Activated T-helper 17 cell treated with anti-CD3 and anti-CD28 coated beads, Interleukin-2, amount 50 U/mL, for 72 hours (primary cell): ENCODE measurements around the gene ADAMTS13. TPM values are rescaled to one million over a fixed set of nuclear protein-coding genes. Genes with fewer than 3 reads are reported as not detected.

Source experiments
- ATAC-seq: fragments of 150-1000 bp; cut with Tn5 transposase; replicated peaks from 2 replicates; pipeline ENCODE4 v1.10.0; 2021; ENCODE audit warnings: mild to moderate bottlenecking, moderate library complexity
- H3K27ac Mint-ChIP-seq: one replicate; pipeline ENCODE4 v1.8.0; 2022; ENCODE audit warnings: mixed read lengths
- H3K27me3 Mint-ChIP-seq: one replicate; pipeline ENCODE4 v1.8.0; 2022; ENCODE audit warnings: mixed read lengths
- H3K36me3 Mint-ChIP-seq: one replicate; pipeline ENCODE4 v1.8.0; 2022; ENCODE audit warnings: low read depth, mild to moderate bottlenecking, mixed read lengths
- H3K4me1 Mint-ChIP-seq: one replicate; pipeline ENCODE4 v1.8.0; 2022; ENCODE audit warnings: mixed read lengths
- H3K4me3 Mint-ChIP-seq: one replicate; pipeline ENCODE4 v1.8.0; 2022; ENCODE audit warnings: mild to moderate bottlenecking, mixed read lengths
- H3K9me3 Mint-ChIP-seq: one replicate; pipeline ENCODE4 v1.8.0; 2022; ENCODE audit warnings: mixed read lengths
- total RNA-seq, 2 donors: library from RNA; stranded (reverse); gene quantifications; one replicate each; pipeline ENCODE4 v1.2.3, GENCODE V29; 2022

Gene ADAMTS13
- total RNA-seq, 2 donors from 2014 or later = 1.2 to 3.9 TPM

GRCh38 chr9:133474215-133474614 is 52.0 kb downstream of the ADAMTS13 start:
- Mint-ChIP-seq H3K27ac (no peak overlapping the region), H3K4me1 (no peaks in the 10 kb centered on the region), H3K9me3 (no peaks in the 10 kb centered on the region), H3K36me3 (no peaks in the 10 kb centered on the region), H3K27me3 (no peaks in the 10 kb centered on the region), H3K4me3 (no peak overlapping the region)
- no peak for ATAC-seq

DNA sequence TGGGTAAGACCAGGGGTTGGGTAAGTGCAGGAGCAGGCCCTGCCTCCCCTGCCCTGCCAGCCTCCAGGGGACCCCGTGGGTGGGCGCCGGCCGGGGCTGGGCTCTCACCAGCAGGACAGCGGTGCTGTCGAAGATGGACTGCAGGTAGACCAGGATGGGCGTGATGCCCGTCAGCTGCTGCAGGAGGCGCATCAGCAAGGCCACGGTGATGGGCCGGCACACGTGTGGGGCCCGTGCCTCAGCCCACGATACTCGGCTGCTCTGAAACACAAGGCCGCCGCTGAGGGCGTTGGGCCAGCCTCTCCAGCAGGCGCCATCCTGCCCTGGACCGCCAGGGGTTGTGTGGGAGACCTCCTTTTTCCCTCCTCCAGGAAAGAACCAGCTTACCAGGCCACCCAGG is 52.7 kb downstream of the ADAMTS13 start:
- Mint-ChIP-seq H3K4me3 (no peak overlapping the region), H3K27me3 (no peaks in the 10 kb centered on the region), H3K27ac (no peak overlapping the region), H3K9me3 (no peaks in the 10 kb centered on the region), H3K4me1 (no peaks in the 10 kb centered on the region), H3K36me3 (no peaks in the 10 kb centered on the region)
- ATAC-seq = no peak

GRCh38 chr9:133475292-133476012 is 53.3 kb downstream of the ADAMTS13 start:
- Mint-ChIP-seq H3K4me1 (no peaks in the 10 kb centered on the region), H3K9me3 (no peaks in the 10 kb centered on the region), H3K27ac (no peak overlapping the region), H3K36me3 (no peaks in the 10 kb centered on the region), H3K4me3 (no peak overlapping the region), H3K27me3 (no peaks in the 10 kb centered on the region)
- no peak for ATAC-seq

DNA sequence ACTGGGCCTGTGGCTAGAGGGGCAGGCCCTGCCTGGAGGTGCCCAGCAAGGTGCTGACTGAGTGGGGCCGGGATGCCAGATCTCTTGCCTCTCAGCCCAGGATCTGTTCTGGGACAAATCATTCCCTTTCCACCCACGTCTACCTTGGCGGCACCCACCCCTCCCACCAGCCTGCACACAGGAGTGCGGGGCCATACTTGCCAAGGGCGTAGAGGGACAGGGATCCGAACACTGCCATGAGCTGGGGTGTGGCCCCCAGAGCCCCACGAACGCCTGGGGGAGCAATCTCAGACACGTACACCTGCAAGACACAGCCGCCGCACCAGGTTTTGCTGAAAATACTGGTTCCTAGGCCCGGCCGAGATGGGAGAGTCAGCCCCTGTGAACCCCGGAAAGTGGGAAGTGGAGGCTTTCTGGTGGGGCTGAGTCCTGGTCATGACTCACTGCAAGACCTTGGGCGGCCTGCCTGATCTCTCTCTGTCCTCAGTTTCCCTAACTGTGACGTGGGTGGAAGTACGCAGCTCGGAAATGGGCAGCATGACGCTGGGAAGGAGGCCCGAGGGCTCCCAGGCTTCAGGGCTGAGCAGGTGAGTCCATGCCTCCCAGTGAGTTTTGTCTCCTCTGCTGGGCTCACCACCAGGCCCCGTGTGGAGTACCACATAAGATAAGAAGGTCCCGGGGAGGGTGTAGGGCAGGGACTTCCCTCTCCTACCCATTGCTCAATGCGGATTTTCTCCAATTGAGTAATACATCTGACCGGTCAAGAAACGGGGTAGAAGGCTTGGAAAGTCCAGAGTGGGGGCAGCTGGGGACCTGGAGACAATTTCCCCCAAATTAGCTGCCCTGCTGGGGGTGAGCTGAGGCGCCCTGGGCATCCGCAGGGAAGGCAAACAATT is 54.1 kb downstream of the ADAMTS13 start:
- no peak overlapping the region for H3K4me3 Mint-ChIP-seq
- H3K4me1 Mint-ChIP-seq = no peaks in the 10 kb centered on the region
- H3K36me3 Mint-ChIP-seq = no peaks in the 10 kb centered on the region
- no peak for ATAC-seq
- no peak overlapping the region for H3K27ac Mint-ChIP-seq
- no peaks in the 10 kb centered on the region for H3K9me3 Mint-ChIP-seq
- no peaks in the 10 kb centered on the region for H3K27me3 Mint-ChIP-seq

- no peaks in the 10 kb centered on the region for H3K4me1 Mint-ChIP-seq
- H3K4me3 Mint-ChIP-seq = no peak overlapping the region
- H3K9me3 Mint-ChIP-seq = no peaks in the 10 kb centered on the region
- H3K27ac Mint-ChIP-seq = no peak overlapping the region
- no peaks in the 10 kb centered on the region for H3K27me3 Mint-ChIP-seq
- ATAC-seq = no peak
- no peaks in the 10 kb centered on the region for H3K36me3 Mint-ChIP-seq
Measured at GRCh38 chr9:133476941-133477340, 54.8 kb downstream of the ADAMTS13 start.

- Mint-ChIP-seq H3K9me3 (no peaks in the 10 kb centered on the region), H3K27ac (no peak overlapping the region), H3K4me1 (no peaks in the 10 kb centered on the region), H3K27me3 (no peaks in the 10 kb centered on the region), H3K4me3 (no peak overlapping the region), H3K36me3 (no peaks in the 10 kb centered on the region)
- no peak for ATAC-seq
Measured at GRCh38 chr9:133477461-133477860, 55.3 kb downstream of the ADAMTS13 start.

- Mint-ChIP-seq H3K27me3 (no peaks in the 10 kb centered on the region), H3K4me3 (peak overlapping the region; percentile 28), H3K9me3 (no peaks in the 10 kb centered on the region), H3K36me3 (no peaks in the 10 kb centered on the region), H3K4me1 (no peaks in the 10 kb centered on the region), H3K27ac (no peak overlapping the region)
- ATAC-seq = no peak
Measured at GRCh38 chr9:133477992-133478850, 56.1 kb downstream of the ADAMTS13 start.

GRCh38 chr9:133478851-133479711 is 56.9 kb downstream of the ADAMTS13 start, which contains the start of gene SLC2A6:
TSS of gene SLC2A6 (minus strand) at chr9:133479099. CDS start at chr9:133479059, 40 bp downstream.
- Mint-ChIP-seq H3K4me3 (peak within 1 kb of the TSS; percentile 57), H3K27ac (no peak within 1 kb of the TSS), H3K9me3 (no peaks in the 10 kb centered on the region)

DNA sequence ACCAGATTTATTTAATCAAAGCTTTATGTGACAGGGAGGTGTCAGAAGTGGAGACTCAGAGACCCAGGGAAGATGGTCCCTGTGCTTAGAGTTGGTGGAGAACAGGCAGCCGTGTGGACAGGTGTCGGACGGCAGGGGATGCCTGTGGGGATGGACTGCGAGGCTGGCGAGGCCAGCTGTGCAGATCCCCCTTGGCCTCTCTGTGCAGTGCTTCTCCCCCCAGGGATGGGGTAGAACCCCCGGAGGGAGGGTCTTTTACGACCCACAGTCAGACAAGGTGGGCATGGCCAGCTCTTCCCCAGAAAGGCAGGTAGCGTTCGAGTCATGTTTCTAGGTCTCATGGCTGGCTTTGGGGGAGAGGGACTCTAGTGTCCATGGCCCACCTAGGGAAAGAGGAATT is 61.4 kb downstream of the ADAMTS13 start:
- H3K9me3 Mint-ChIP-seq = no peaks in the 10 kb centered on the region
- no peak for ATAC-seq
- H3K27me3 Mint-ChIP-seq = no peaks in the 10 kb centered on the region
- H3K27ac Mint-ChIP-seq = no peak overlapping the region
- no peaks in the 10 kb centered on the region for H3K4me1 Mint-ChIP-seq
- H3K36me3 Mint-ChIP-seq = no peaks in the 10 kb centered on the region
- no peak overlapping the region for H3K4me3 Mint-ChIP-seq

More at GRCh38 chr9:133478851-133479711, 56.9 kb downstream of the ADAMTS13 start, which contains the start of gene SLC2A6:
- H3K36me3 Mint-ChIP-seq = no peaks in the 10 kb centered on the region
- peak; percentile 100 for ATAC-seq
- no peaks in the 10 kb centered on the region for H3K27me3 Mint-ChIP-seq
- H3K4me1 Mint-ChIP-seq = no peaks in the 10 kb centered on the region

DNA sequence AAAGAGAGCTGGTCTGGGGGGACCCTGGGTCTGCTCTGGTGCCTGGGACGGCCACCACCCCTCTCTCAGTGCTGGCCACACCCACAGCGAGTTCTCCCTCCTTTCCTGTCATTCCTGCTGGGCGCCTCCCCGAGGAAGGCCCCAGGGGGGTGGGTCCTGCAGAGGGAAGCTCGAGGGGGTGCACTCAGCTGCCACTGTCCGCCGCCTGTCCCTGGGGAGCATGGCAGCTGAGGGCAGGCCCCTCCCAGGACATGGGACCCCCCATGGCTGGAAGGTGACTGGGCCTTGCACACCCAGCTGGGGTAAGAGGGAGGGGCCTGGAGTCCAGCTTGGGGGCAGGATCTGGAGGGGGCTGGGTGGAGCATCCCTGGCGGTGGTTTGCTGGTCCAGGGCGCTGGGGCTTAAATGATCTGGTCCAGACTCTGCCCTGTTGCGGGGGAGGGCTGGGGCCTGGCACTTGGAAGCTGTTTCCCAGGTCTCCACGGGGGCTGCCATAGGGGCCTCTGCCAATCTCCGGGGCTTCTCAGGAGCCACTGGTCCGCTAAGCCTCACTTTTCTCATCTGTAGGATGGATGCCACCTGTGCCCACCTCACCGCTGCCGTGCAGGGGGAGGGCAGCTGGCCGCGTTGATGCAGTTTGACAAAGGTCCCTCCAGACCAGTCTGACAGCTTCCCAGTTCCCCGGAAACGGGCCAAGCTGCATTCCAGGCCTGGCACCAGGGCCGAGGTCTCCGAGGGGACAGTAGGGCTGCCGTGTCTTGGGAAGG is 62.7 kb downstream of the ADAMTS13 start:
- Mint-ChIP-seq H3K36me3 (no peaks in the 10 kb centered on the region), H3K27ac (no peak overlapping the region), H3K9me3 (no peaks in the 10 kb centered on the region), H3K27me3 (no peaks in the 10 kb centered on the region), H3K4me3 (no peak overlapping the region), H3K4me1 (no peaks in the 10 kb centered on the region)
- ATAC-seq = no peak

DNA sequence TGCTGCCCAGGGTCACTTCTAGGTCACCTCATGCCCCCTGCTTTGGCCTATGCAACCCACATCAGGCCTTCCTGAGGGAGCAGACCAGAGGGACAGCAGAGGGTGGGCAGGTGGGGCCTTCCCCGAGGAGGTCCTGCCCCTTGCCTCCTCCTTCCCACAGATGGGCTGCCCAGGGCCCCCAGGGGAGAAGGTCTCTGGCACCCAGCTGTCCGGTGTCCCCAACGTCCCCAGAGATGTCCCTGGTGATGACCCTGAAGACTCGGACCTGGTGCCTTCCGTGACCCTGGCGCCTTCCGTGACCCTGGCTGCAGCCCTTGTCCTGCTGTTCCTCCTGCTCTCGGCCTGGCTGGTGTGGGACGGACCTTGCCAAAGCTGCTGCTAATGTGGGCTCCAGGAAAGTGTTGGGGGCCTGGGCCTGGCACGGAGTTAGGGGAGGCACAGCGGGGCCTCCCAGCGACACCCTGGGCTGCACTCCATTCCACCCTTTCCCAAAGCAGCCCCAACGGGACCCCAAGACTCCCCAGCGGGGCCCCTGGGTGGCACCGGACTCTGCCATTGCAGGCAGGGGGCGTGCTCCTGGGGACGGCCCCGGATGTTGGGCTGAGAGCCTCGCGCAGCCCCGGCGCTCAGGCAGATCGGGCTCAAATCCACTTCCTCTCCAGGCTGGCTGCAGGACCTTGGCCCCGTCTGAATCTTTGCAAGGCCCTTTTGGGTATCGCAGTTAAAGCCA is 63.5 kb downstream of the ADAMTS13 start:
- H3K36me3 Mint-ChIP-seq = no peaks in the 10 kb centered on the region
- no peaks in the 10 kb centered on the region for H3K9me3 Mint-ChIP-seq
- peak; percentile 7 for ATAC-seq
- no peak overlapping the region for H3K27ac Mint-ChIP-seq
- no peaks in the 10 kb centered on the region for H3K27me3 Mint-ChIP-seq
- no peaks in the 10 kb centered on the region for H3K4me1 Mint-ChIP-seq
- H3K4me3 Mint-ChIP-seq = no peak overlapping the region

DNA sequence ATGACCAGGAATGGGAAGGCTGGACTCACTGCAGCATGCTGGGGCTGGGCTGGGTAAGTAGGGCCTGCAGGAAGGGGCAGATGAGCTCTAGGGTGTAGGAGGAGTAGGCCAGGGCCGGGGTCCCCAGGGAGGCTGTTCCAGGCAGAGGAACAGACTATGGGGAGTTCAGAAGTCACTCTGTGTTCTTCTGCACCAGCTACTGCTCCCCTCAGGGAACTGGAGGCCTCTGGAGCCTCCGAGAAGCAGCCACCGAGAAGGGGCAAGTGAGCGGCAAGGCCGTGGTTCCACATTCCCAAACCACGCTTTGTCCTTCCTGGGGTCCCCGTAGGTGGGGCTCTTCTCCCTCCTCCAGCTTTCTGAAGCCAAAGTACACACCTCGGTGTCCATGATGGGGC is 65.2 kb downstream of the ADAMTS13 start:
- ATAC-seq = no peak
- Mint-ChIP-seq H3K27ac (no peak overlapping the region), H3K36me3 (no peaks in the 10 kb centered on the region), H3K4me1 (no peaks in the 10 kb centered on the region), H3K27me3 (no peaks in the 10 kb centered on the region), H3K4me3 (no peak overlapping the region), H3K9me3 (no peaks in the 10 kb centered on the region)
